ENCODE results near the gene ACVRL1.

The ACVRL1 gene

GRCh38 chr12:51907083-51907855 is at the start of gene ACVRL1:
Gene ACVRL1 (plus strand): TSS chr12:51907504. CDS start chr12:51912475, 4,971 bp downstream.
- no peak for DNase-seq (ENCODE audit: low read depth in 4 of 4, low spot score in 1 of 4)

- DNase-seq (ENCODE audit: low read depth in 4 of 4, low spot score in 1 of 4): no peak
These were observed 46.3 kb upstream of the ACVRL1 start for GRCh38 chr12:51860986-51861385.

- DNase-seq (ENCODE audit: low read depth in 4 of 4, low spot score in 1 of 4): no peak
These were observed 44.4 kb upstream of the ACVRL1 start for GRCh38 chr12:51862947-51863346.

- DNase-seq (ENCODE audit: low read depth in 4 of 4, low spot score in 1 of 4): no peak
These were observed 43.9 kb upstream of the ACVRL1 start for GRCh38 chr12:51863363-51863932.

- DNase-seq (ENCODE audit: low read depth in 4 of 4, low spot score in 1 of 4): no peak
These were observed 43.1 kb upstream of the ACVRL1 start for GRCh38 chr12:51863933-51864832.

- DNase-seq (ENCODE audit: low read depth in 4 of 4, low spot score in 1 of 4): no peak
These were observed 42.3 kb upstream of the ACVRL1 start for GRCh38 chr12:51864833-51865670.

GRCh38 chr12:51865757-51866270 is 41.5 kb upstream of the ACVRL1 start:
- no peak for DNase-seq (ENCODE audit: low read depth in 4 of 4, low spot score in 1 of 4)

GRCh38 chr12:51866324-51866723 is 41.0 kb upstream of the ACVRL1 start:
- no peak for DNase-seq (ENCODE audit: low read depth in 4 of 4, low spot score in 1 of 4)

- DNase-seq (ENCODE audit: low read depth in 4 of 4, low spot score in 1 of 4): no peak
These were observed 40.5 kb upstream of the ACVRL1 start for GRCh38 chr12:51866762-51867161.

- DNase-seq (ENCODE audit: low read depth in 4 of 4, low spot score in 1 of 4): no peak
These were observed 39.9 kb upstream of the ACVRL1 start for GRCh38 chr12:51867371-51867770.

- no peak for DNase-seq (ENCODE audit: low read depth in 4 of 4, low spot score in 1 of 4)
These were observed 39.4 kb upstream of the ACVRL1 start for GRCh38 chr12:51867796-51868428.

GRCh38 chr12:51868821-51869495 is 38.3 kb upstream of the ACVRL1 start:
- DNase-seq (ENCODE audit: low read depth in 4 of 4, low spot score in 1 of 4): no peak

- no peak for DNase-seq (ENCODE audit: low read depth in 4 of 4, low spot score in 1 of 4)
These were observed 37.8 kb upstream of the ACVRL1 start for GRCh38 chr12:51869496-51869865.

GRCh38 chr12:51869931-51870330 is 37.4 kb upstream of the ACVRL1 start:
- no peak for DNase-seq (ENCODE audit: low read depth in 4 of 4, low spot score in 1 of 4)

GRCh38 chr12:51870504-51870903 is 36.8 kb upstream of the ACVRL1 start:
- DNase-seq (ENCODE audit: low read depth in 4 of 4, low spot score in 1 of 4): no peak

GRCh38 chr12:51871126-51871525 is 36.2 kb upstream of the ACVRL1 start:
- no peak for DNase-seq (ENCODE audit: low read depth in 4 of 4, low spot score in 1 of 4)

- DNase-seq (ENCODE audit: low read depth in 4 of 4, low spot score in 1 of 4): no peak
These were observed 35.2 kb upstream of the ACVRL1 start for GRCh38 chr12:51871918-51872688.

- DNase-seq (ENCODE audit: low read depth in 4 of 4, low spot score in 1 of 4): no peak
These were observed 34.7 kb upstream of the ACVRL1 start for GRCh38 chr12:51872689-51872981.
